ENCODE measurements around the gene MLXIP.

Gene MLXIP

DNA sequence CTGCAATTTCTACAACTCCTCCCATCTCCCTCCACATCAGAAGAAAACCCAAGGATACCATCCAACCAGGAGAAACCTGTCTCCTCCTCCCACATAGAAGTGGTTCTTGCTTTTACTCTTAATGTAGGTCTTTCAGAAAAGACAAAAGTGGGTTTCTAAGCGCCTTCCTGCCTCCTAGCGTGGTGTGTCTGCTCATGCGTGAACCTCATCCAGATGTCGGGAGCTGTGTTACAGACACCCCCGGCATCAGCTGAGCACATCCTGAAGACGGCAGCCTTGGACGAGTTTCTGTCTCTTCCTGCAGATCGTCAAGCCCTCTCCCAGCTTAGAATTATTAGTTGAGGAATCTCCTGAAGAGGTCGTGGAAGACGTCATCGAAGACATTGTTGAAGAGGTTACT lies 113.9 kb downstream of the MLXIP start:
- DNase-seq = no peak

DNA sequence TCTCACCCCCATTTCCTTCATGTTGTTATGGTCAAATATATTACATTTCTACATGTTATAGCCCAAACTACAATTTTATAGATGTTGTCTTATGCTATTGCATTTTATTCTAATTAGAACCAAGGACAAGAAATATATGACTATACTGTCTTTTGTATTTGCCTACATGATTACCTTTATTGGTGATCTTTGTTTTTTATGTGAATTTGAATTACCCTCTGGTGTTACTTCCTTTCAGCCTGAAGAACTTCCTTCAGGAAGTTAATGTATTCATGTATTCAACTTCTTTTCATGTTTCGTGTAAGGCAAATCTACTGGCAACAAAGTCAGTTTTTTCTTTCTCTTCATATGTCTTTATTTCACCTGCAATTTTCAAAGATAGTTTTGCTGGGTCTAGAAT lies 116.2 kb downstream of the MLXIP start:
- DNase-seq = no peak

DNA sequence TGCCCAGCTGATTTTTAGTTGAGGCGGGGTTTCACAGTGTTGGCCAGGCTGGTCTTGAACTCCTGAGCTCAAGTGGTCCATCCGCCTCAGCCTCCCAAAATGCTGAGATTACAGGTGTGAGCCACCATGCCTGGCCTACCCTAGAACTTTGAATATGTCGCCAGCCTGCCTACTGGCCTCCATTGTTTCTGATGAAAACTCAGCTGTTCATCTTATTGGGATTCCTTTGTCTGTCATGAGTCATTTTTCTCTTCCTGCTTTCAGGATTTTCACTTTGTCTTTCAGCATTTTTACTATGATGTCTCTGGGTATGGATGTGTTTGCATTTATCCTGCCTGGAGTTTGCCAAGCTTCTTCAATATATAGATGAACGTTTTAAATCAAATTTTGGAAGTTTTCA lies 116.8 kb downstream of the MLXIP start:
- DNase-seq = no peak

Measured in SHP77 treated with DMSO at 0.1 percent for 48 hours (cell line).